ENCODE measurements around the gene BMP4.

Gene BMP4

DNA sequence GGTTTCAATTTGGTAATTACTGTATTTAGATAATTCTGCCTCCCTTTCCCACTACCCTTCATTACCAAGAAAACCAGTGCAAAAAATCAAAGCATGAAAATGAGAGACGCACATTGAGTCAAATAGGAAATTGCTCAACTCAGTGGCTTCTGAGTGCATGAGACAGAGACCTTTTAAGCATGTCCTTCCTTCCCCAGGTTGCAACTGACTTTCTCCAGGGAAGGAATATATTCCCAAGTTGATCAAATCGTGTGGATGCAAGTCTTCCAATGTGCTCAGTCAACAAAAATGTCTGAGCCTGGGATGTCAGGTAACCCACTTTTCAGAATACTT lies 12.9 kb downstream of the BMP4 start:
- no peak for DNase-seq

DNA sequence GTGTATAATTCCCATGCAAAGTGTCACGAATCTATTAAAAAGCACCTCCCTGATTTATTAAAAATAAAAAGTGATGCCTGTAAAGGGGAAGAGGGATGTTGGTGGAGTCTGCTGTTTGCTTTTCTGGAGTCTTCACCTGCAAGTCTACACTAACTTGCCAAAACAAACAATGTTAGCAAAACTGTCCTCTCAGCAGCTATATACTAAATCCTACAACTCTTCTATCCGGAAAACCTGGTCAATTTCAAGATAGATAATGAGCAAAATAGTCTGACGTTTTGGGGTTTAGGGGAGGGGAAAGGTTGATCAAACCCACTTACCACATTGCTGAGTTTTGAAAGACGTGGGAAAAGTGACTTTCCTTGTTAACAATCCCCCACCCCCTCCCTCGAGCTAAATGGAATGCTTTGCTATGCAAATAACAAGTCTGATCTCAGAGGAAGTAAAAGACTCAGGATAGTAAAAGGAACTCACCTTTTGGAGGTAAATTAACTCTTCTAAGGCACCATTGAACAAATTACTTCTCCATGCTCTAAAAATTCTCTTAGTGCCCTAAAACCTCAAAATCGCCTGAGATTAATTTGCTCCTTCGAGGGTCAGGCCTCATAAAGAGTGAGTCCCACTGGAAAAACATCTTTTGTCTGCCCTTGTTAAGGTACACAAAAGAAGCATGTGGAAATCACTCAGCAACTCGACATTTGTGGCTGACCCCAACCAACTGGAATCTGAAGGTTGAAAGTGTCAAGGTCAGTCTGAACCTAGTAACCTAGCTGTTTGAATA lies 13.5 kb downstream of the BMP4 start:
- no peak for DNase-seq

DNA sequence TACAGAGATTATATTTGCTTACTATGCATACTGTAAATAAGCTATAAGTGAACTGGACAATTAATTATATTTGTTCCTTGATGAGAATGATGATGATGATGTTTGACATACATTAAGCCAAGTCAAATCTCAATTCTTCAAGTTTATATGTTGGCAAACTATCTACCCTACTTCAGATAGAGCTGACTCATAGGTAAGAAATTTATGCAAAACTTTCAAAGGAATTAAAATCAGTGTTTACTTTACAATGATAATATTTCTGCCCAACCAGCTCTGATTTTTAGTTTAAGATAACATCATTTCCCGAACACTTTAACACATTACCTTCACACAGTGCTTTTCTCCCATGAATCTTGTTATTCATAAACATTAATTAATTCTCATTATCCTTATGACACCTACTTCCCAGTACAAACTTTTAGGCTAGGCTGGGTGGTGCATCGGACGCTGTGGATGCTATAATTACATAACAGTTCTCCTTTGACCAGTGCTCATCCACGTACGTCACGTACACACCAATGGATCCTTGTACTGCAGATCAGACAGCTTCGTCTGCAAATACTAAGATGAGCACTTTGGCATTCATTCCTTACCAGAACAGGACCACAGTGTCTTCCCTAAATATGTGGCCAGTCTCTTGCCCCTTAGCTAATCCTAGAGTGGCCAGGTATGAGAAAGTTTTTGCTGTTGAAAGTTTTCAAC lies 18.3 kb downstream of the BMP4 start:
- DNase-seq = no peak

DNA sequence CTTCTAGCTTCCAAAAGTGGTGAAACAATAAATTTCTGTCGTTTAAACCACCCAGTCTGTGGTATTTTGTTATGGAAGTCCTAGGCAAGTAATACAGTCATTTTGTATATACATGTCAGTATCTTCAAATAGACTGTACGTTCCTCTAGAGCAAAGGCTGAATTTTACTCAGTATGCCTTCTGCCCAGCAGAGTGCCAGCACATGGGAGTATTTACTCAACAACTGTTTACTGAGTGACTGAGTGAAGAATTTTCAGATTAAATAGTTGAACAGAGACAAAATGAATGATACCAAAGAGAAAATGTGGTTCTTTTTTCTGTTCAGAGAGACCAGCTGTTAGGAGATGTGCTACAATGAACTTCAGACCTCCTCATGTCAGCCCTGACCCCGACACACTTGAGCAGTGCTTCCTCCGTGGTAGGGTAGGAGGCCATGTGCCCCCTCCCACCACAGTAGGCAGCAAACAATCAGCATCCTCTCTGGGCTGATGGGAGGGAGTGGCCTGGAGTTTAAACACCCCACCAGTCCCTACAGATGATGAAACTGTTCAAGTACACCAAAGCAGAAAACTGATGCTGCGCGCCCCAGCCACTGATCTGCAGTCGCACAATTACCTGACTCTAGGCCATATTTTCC lies 21.7 kb downstream of the BMP4 start:
- DNase-seq = no peak

DNA sequence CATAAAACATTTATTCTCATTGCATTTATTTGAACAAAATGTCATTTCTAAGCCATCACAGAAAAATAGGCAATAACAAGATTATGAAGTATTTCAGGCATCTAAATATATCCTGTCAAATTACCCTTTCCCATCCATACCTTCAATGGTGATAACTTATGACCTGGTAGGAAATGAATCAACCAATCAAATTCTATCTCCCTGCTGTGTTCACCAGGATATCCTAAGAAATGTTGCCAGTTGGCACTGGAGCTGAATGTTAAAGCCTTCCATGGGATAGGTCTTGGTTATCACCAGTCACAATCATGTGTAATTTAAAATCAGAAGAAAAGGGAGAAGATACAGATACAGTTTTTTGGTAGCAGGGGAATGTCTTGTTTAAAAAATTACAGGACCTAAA lies 23.7 kb downstream of the BMP4 start:
- DNase-seq = no peak

DNA sequence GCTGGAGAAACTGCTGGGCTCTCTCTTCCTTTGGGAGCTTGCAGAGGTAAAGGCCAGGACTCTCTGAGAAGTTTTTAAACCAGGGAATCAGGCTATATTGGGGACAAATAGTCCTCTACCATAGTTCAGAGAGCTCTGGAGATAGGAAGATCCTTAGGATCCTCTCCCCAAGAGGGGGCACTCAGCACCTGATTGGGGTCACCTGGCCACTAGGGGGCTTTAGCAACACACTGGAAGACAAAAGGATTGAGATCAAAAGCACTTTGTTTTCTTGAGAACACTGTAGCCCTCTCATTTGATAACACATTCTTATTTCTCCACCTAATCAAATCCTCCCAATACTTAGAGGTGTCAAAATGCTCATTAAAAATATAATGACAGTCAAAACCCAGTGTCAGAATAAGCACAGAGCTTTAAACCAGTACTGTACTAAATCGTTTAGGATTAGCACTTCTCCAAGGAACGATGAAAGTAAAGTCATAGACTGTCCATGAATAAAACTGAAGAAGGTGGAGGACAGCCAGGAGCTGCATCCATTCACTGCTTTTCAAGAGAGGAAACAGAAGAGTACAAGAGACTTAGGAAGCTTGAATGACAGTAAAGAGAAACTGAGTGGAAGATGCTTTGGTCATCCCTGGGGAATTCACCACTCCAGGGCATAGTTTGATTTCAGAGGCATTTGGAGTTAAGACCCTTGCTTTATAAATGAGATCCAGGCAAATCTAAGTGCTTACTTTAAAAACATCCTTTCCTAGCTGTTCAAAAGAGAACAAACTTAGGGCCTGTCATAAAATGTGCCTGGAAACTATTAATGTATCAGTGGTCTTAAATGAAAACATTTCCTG lies 26.5 kb downstream of the BMP4 start:
- DNase-seq = peak; percentile 13

DNA sequence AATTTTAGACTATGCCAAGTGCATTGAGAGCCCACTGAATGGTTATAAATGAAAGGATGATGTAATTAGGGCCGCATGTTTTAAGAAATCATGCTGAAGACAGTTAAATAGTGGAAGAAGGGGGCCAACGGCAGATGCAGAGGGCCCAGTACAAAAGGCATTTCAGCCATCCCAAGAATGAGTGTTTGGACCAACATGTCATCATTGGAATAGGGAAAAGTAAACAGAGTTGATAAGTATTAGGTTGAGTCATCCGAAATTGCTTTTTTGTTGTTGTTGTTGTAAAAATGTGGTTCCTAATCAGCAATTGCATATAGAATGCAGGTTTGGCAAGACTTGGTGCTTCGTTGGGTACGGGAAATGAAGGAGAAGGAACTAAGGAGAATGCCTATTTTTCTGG lies 29.5 kb downstream of the BMP4 start:
- no peak for DNase-seq

DNA sequence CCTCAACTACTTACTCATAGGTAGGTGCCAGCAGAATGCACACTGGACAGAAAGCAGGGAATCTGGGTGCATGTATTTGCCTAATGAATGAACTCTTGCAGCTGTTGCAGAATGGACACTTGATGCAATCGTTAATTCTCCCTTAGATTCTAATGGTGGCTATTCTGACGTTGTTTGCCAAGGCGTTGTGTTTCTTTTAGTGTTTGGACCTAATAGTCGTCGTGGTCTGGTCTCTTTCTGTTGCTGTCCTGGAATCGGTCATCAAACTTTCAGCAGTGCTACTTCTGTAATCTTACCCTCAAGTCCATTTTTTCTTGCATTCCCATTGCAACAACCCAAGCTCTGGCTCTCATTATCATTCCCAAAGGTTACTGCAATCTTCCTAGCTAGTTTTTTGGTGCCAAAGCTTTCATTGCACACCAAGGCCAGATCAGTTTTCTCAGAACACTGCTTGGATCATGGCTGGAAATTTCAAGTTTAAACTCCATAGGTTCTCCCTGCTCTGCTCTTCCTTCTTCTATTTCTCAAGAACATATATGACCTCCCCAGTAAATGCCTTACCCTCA lies 31.3 kb downstream of the BMP4 start:
- DNase-seq = no peak

DNA sequence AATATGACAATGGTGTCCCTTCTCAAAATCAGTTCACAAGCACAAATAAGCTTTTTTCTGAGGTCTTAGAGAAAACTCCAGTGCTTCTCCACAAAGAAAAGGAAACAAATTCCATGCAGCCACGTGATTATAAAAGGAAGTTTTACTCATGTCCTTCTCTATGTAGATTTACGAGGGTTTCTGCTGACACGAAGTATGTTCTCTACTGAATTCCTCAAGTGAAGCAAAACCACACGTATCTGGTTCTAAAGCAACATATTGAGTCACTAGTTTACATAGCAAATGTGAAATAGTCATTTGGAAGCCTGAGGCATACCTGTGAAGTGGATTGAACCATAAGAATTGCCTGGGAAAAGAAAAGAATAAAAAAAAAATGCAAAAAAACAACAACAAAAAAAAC lies 31.9 kb downstream of the BMP4 start:
- no peak for DNase-seq

DNA sequence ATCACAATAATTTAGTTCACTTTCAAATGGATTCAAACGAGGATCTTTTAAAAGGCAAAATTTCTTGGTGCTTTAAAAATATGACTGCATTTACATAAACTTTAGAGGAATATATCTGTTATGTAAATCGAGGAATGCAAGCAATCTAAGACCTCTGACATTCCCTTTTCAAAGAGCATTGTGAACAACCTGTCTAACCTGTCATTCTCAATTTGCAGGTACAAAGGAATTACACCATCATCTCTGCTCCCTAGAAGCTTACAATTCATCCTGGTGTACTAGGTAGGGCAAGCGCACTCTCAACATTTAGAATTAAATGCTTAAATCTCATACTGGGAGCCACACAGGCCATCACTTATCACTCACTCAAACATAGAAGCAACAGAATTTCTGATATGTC lies 35.6 kb downstream of the BMP4 start:
- DNase-seq = no peak

DNA sequence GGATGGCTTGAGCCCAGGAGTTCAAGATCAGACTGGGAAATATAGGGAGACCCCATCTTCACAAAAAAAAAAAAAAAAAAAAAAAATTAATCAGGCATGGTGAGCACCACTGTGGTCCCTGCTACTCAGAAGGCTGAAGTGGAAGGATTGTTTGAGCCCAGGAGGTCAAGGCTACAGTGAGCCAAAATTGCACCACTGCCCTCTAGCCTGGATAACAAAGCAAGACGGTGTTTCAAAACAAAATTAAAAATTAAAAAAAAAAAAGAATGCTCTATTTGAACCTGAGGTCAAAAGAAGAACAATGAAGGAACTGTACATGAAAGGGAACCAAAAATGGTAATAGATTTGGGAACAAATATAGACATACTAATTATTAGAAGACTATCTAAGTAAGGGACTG lies 40.4 kb downstream of the BMP4 start:
- DNase-seq = no peak

DNA sequence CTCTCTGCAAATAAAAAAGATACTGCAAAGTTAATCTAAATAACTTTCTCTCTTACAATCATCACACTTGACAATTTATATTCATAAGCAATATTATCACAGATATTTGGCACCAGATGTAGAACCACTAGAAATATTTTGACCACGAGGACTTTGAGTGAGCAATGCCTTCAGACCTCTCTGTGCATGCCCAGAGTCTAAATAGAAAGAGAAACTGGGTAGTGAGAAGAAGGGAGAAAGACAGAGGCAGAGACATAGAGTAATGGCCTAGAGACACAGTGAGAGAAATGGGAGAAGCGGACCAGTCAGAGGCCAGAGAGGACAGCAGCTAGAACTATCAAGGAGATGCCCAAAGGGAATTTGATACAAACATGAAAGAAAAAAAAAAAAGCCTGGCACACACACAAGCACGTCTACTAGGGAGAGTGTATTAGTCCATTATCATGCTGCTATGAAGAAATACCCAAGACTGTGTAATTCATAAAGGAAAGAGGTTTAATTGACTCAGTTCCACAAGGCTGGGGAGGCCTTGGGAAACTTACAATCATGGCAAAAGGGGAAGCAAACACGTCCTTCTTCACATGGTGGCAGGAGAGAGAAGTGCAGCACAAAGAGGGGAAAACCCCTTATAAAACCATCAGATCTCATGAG lies 41.1 kb downstream of the BMP4 start:
- DNase-seq = no peak

DNA sequence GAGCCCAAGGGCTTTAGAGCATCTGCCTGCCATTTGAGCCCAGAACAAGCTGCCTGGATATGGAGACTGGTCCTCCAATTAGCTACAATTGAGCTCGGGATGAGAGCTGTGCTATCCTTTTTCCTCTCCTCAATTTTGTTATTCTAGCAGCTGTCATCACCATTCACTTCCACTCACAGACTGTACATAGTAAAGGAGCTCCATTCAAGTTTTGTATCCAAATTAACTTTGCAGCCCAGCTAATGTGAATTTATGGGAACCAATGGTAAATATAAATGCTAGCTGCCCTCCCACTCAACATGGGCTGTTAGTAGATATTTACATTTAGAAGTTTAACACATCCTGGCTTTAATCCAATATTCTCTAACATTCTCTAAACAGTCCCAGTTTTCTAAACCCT lies 44.6 kb downstream of the BMP4 start:
- DNase-seq = no peak

DNA sequence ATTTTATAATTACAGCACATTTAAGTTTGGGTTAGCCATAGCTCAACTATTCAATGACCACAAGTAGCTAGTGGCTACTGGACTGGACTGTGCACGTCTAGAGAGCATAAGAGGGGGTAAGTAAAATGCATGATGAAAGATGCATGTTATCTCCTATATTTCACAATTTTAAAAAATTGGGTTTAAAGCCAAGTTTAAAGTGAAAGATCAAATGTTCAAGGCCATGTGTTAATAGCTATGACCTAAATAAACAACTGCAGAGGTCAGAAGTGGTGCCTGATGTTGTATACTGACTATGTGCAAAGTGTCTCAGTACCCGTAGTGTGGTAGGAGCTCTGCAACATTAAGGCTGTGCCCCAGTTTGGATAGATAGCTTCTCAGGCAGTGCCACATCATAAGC lies 48.2 kb downstream of the BMP4 start:
- no peak for DNase-seq

DNA sequence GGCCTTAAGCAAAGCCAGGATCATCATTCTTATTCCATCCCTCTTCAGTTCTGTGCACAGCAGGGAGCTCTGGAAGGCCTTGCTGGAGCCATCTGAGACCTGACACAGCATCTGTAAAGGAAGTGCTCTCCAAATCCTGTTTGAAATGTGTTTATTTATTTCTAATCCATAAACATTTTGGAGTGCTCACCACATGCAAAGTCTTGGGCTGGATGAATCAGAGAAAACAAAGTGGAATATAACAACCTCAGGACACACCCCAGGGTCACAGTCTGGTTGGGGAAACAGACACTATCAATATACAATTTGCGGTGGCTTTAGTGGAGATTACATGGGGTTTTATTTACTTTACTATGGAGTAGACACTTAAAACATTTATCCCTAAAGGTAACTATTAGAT lies 54.3 kb downstream of the BMP4 start:
- no peak for DNase-seq

DNA sequence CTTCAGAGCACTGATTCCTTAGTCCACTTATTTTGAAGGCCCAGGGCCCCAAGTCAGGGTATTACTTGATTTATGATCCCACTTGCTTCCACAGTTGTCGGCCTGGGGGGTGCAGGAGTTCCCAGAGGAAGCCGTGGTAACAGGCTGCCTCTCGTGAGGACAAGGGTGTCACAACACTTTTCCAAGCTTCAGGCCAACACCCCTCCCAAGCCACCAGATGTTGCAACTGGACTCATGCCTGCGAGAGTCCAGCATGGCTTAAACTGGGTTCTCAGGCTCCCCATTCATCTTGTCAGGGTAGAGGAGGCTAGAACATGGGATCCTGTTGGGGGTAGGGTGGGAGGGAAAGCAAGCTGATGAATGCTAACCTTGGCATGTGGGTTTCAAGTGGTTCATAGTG lies 56.1 kb downstream of the BMP4 start:
- no peak for DNase-seq

Data from activated naive CD4-positive, alpha-beta T cell treated with anti-CD3 and anti-CD28 coated beads, Interleukin-2, amount 50 U/mL, for 16 hours (primary cell).